ENCODE data around the gene NGEF.

NGEF gene

DNA sequence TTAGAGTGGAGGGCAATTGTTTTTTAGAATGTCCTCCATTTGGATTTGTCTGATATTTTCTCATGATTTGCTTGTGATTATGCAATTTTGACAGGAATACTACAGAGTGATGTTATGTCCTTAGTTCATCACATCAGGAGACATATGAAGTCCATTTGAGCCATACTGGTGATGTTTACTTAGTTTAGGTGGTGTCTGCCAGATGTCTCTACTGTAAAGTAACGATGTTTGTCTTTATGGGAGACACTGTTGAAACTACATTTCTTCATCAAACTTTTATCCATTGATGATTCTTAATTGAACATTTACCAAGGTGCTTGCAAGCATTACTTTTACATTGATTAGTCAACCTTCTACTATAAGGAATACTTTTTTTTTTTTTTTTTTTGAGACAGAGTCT, 147.9 kb downstream of the NGEF start:
- Histone ChIP-seq H3K27ac (ENCODE audit: low read depth, low read length, poor library complexity, severe bottlenecking) (no peak overlapping the region), H3K9ac (ENCODE audit: low read length) (no peak overlapping the region), H3K4me1 (ENCODE audit: insufficient read depth, low read length, severe bottlenecking) (no peaks in the 10 kb centered on the region), H3K9me2 (ENCODE audit: low read depth, low read length) (no peaks in the 10 kb centered on the region), H3K27me3 (ENCODE audit: insufficient read depth, low read length) (no peaks in the 10 kb centered on the region), H3K4me2 (ENCODE audit: low read length) (no peak overlapping the region), H3F3A (ENCODE audit: insufficient read depth, low read length) (no peaks in the 10 kb centered on the region), H3K79me2 (ENCODE audit: insufficient read depth, low read length) (no peaks in the 10 kb centered on the region), H3K36me3 (ENCODE audit: insufficient read depth, low read length) (no peaks in the 10 kb centered on the region), H3K4me3 (ENCODE audit: low read depth, low read length, poor library complexity, severe bottlenecking) (no peak overlapping the region), H3K9me3 (ENCODE audit: low read length) (no peaks in the 10 kb centered on the region), H2AFZ (ENCODE audit: low read length) (no peak overlapping the region), H4K20me1 (ENCODE audit: insufficient read depth, low read length) (no peaks in the 10 kb centered on the region)
- TF ChIP-seq EZH2 (IDR thresholded peaks at IDR 0.05; ENCODE audit: borderline replicate concordance, low read length) (no peak), CTCF (IDR thresholded peaks at IDR 0.05; ENCODE audit: low read length) (no peak)

GRCh38 chr2:232863996-232864395, 149.1 kb downstream of the NGEF start:
- H3K4me1 ChIP-seq (ENCODE audit: insufficient read depth, low read length, severe bottlenecking): no peaks in the 10 kb centered on the region
- H2AFZ ChIP-seq (ENCODE audit: low read length): no peak overlapping the region
- H3K4me3 ChIP-seq (ENCODE audit: low read depth, low read length, poor library complexity, severe bottlenecking): no peak overlapping the region
- no peaks in the 10 kb centered on the region for H3F3A ChIP-seq (ENCODE audit: insufficient read depth, low read length)
- H3K79me2 ChIP-seq (ENCODE audit: insufficient read depth, low read length): no peaks in the 10 kb centered on the region
- H4K20me1 ChIP-seq (ENCODE audit: insufficient read depth, low read length): no peaks in the 10 kb centered on the region
- no peaks in the 10 kb centered on the region for H3K9me3 ChIP-seq (ENCODE audit: low read length)
- TF ChIP-seq CTCF (IDR thresholded peaks at IDR 0.05; ENCODE audit: low read length) (no peak), EZH2 (IDR thresholded peaks at IDR 0.05; ENCODE audit: borderline replicate concordance, low read length) (no peak)
- no peak overlapping the region for H3K27ac ChIP-seq (ENCODE audit: low read depth, low read length, poor library complexity, severe bottlenecking)
- no peaks in the 10 kb centered on the region for H3K27me3 ChIP-seq (ENCODE audit: insufficient read depth, low read length)
- H3K9ac ChIP-seq (ENCODE audit: low read length): no peak overlapping the region
- H3K4me2 ChIP-seq (ENCODE audit: low read length): no peak overlapping the region
- H3K9me2 ChIP-seq (ENCODE audit: low read depth, low read length): no peaks in the 10 kb centered on the region
- H3K36me3 ChIP-seq (ENCODE audit: insufficient read depth, low read length): peaks cover 1% of the 10 kb centered on the region

- Histone ChIP-seq H4K20me1 (ENCODE audit: insufficient read depth, low read length) (no peaks in the 10 kb centered on the region), H3K9ac (ENCODE audit: low read length) (no peak overlapping the region), H3K4me1 (ENCODE audit: insufficient read depth, low read length, severe bottlenecking) (no peaks in the 10 kb centered on the region), H2AFZ (ENCODE audit: low read length) (no peak overlapping the region), H3K9me2 (ENCODE audit: low read depth, low read length) (no peaks in the 10 kb centered on the region), H3K79me2 (ENCODE audit: insufficient read depth, low read length) (no peaks in the 10 kb centered on the region), H3K36me3 (ENCODE audit: insufficient read depth, low read length) (peaks cover 28% of the 10 kb centered on the region), H3K4me2 (ENCODE audit: low read length) (no peak overlapping the region), H3K9me3 (ENCODE audit: low read length) (no peaks in the 10 kb centered on the region), H3K27ac (ENCODE audit: low read depth, low read length, poor library complexity, severe bottlenecking) (no peak overlapping the region), H3K4me3 (ENCODE audit: low read depth, low read length, poor library complexity, severe bottlenecking) (no peak overlapping the region), H3F3A (ENCODE audit: insufficient read depth, low read length) (no peaks in the 10 kb centered on the region), H3K27me3 (ENCODE audit: insufficient read depth, low read length) (no peaks in the 10 kb centered on the region)
- TF ChIP-seq CTCF (IDR thresholded peaks at IDR 0.05; ENCODE audit: low read length): no peak
- TF ChIP-seq EZH2 (IDR thresholded peaks at IDR 0.05; ENCODE audit: borderline replicate concordance, low read length): no peak
Measured at GRCh38 chr2:232861353-232861752, 151.7 kb downstream of the NGEF start.

Data from OCI-LY1 (cell line).